Liver (tissue), 3 donors: ENCODE measurements around the gene ZMYM1.

ENCODE experiments used
- ATF3 ChIP-seq: IDR thresholded peaks from 2 replicates; pipeline ENCODE4 v1.6.1; 2016; ENCODE audit warnings: antibody characterized with exemption
- EGR1 ChIP-seq, 2 donors: IDR thresholded peaks; 2 replicates each; pipeline ENCODE4 v1.6.1; 2016 to 2018; ENCODE audit warnings: antibody characterized with exemption in 2 of 2, low read depth in 2 of 2
- FOXA1 ChIP-seq: IDR thresholded peaks from 2 replicates; pipeline ENCODE4 v1.6.1; 2016; ENCODE audit warnings: antibody characterized with exemption
- GABPA ChIP-seq, 2 donors: IDR thresholded peaks in 1 of 2; conservative IDR thresholded peaks in 1 of 2; 2 replicates each; pipeline ENCODE4 v1.6.1; 2016; ENCODE audit warnings: antibody characterized with exemption in 2 of 2, mild to moderate bottlenecking in 1 of 2, moderate library complexity in 1 of 2
- HNF4A ChIP-seq, 2 donors: conservative IDR thresholded peaks; 2 replicates each; pipeline ENCODE4 v1.6.1; 2016; ENCODE audit warnings: antibody characterized with exemption in 2 of 2, mild to moderate bottlenecking in 2 of 2
- HNF4G ChIP-seq: IDR thresholded peaks from 2 replicates; pipeline ENCODE4 v1.6.1; 2016; ENCODE audit warnings: antibody characterized with exemption
- JUND ChIP-seq, 2 donors: IDR thresholded peaks; 2 replicates each; pipeline ENCODE4 v1.6.1; 2016; ENCODE audit warnings: antibody characterized with exemption in 2 of 2
- MAX ChIP-seq: IDR thresholded peaks from 2 replicates; pipeline ENCODE4 v1.6.1; 2016; ENCODE audit warnings: antibody characterized with exemption
- RAD21 ChIP-seq, 2 donors: IDR thresholded peaks; 2 replicates each; pipeline ENCODE4 v1.6.1; 2016; ENCODE audit warnings: antibody characterized with exemption in 2 of 2, mild to moderate bottlenecking in 2 of 2
- SP1 ChIP-seq: IDR thresholded peaks from 2 replicates; pipeline ENCODE4 v1.6.1; 2018; ENCODE audit warnings: antibody characterized with exemption, mild to moderate bottlenecking
- TAF1 ChIP-seq: conservative IDR thresholded peaks from 2 replicates; pipeline ENCODE4 v1.6.1; 2016; ENCODE audit warnings: antibody characterized with exemption, mild to moderate bottlenecking
- YY1 ChIP-seq: IDR thresholded peaks from 2 replicates; pipeline ENCODE4 v1.6.1; 2016; ENCODE audit warnings: antibody characterized with exemption, mild to moderate bottlenecking
- TF ChIP-seq, protein P1 (sequence below): fragments of 150-350 bp; IDR thresholded peaks from 2 replicates; pipeline ENCODE4 v1.5.1; 2017; ENCODE audit warnings: improper control_type of control experiment, low read depth, low read length; ENCODE audit not compliant: missing input control
- TF ChIP-seq, protein P2 (sequence below): IDR thresholded peaks from 2 replicates; pipeline ENCODE4 v1.6.1; 2016; ENCODE audit warnings: antibody characterized with exemption
- donor health status: healthy.
- donor health status: healthy.

DNA sequence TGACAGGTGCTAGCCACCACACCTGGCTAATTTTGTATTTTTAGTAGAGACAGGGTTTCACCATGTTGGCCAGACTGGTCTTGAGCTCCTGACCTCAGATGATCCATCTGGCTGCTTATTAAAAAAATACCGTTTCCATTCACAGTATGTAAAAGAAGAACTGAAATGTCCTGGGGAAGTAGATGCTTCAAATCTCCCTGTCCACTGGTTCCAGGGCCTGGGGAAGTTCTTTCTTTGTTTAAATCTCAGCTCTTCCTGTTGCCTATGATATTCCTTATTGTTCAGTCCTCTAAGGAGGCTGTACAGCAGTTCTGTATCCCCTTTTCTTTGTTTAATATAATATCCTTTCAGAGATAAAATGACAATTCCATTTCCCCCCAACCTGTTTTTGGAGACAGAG is 47.4 kb downstream of the ZMYM1 start:
- TF ChIP-seq YY1 = no peak
- TF ChIP-seq, protein P1, sequence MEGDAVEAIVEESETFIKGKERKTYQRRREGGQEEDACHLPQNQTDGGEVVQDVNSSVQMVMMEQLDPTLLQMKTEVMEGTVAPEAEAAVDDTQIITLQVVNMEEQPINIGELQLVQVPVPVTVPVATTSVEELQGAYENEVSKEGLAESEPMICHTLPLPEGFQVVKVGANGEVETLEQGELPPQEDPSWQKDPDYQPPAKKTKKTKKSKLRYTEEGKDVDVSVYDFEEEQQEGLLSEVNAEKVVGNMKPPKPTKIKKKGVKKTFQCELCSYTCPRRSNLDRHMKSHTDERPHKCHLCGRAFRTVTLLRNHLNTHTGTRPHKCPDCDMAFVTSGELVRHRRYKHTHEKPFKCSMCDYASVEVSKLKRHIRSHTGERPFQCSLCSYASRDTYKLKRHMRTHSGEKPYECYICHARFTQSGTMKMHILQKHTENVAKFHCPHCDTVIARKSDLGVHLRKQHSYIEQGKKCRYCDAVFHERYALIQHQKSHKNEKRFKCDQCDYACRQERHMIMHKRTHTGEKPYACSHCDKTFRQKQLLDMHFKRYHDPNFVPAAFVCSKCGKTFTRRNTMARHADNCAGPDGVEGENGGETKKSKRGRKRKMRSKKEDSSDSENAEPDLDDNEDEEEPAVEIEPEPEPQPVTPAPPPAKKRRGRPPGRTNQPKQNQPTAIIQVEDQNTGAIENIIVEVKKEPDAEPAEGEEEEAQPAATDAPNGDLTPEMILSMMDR = no peak
- TF ChIP-seq MAX = no peak
- TF ChIP-seq GABPA (IDR thresholded peaks at IDR 0.05 in 1 of 2, conservative IDR thresholded peaks at IDR 0.05 in 1 of 2) = no peak
- TF ChIP-seq, protein P2, sequence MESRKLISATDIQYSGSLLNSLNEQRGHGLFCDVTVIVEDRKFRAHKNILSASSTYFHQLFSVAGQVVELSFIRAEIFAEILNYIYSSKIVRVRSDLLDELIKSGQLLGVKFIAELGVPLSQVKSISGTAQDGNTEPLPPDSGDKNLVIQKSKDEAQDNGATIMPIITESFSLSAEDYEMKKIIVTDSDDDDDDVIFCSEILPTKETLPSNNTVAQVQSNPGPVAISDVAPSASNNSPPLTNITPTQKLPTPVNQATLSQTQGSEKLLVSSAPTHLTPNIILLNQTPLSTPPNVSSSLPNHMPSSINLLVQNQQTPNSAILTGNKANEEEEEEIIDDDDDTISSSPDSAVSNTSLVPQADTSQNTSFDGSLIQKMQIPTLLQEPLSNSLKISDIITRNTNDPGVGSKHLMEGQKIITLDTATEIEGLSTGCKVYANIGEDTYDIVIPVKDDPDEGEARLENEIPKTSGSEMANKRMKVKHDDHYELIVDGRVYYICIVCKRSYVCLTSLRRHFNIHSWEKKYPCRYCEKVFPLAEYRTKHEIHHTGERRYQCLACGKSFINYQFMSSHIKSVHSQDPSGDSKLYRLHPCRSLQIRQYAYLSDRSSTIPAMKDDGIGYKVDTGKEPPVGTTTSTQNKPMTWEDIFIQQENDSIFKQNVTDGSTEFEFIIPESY = no peak
- TF ChIP-seq SP1 = no peak
- TF ChIP-seq RAD21 (IDR thresholded peaks at IDR 0.05) = no peak
- no peak for TF ChIP-seq JUND (IDR thresholded peaks at IDR 0.05)
- TF ChIP-seq HNF4A (conservative IDR thresholded peaks at IDR 0.05) = no peak
- no peak for TF ChIP-seq ATF3
- TF ChIP-seq TAF1 = no peak
- no peak for TF ChIP-seq HNF4G
- no peak for TF ChIP-seq FOXA1
- no peak for TF ChIP-seq EGR1 (IDR thresholded peaks at IDR 0.05; ENCODE audit: low read depth in 2 of 2)
